Liver (tissue), 3 donors: ENCODE measurements around the gene KANSL3.

ENCODE experiments used
- GABPA ChIP-seq, 2 donors: IDR thresholded peaks in 1 of 2; conservative IDR thresholded peaks in 1 of 2; 2 replicates each; pipeline ENCODE4 v1.6.1; 2016; ENCODE audit warnings: antibody characterized with exemption in 2 of 2, mild to moderate bottlenecking in 1 of 2, moderate library complexity in 1 of 2
- HNF4A ChIP-seq, 2 donors: conservative IDR thresholded peaks; 2 replicates each; pipeline ENCODE4 v1.6.1; 2016; ENCODE audit warnings: antibody characterized with exemption in 2 of 2, mild to moderate bottlenecking in 2 of 2
- RAD21 ChIP-seq, 2 donors: IDR thresholded peaks; 2 replicates each; pipeline ENCODE4 v1.6.1; 2016; ENCODE audit warnings: antibody characterized with exemption in 2 of 2, mild to moderate bottlenecking in 2 of 2
- SP1 ChIP-seq: IDR thresholded peaks from 2 replicates; pipeline ENCODE4 v1.6.1; 2018; ENCODE audit warnings: antibody characterized with exemption, mild to moderate bottlenecking
- YY1 ChIP-seq: IDR thresholded peaks from 2 replicates; pipeline ENCODE4 v1.6.1; 2016; ENCODE audit warnings: antibody characterized with exemption, mild to moderate bottlenecking
- TF ChIP-seq, protein P1 (sequence below): fragments of 150-350 bp; IDR thresholded peaks from 2 replicates; pipeline ENCODE4 v1.5.1; 2017; ENCODE audit warnings: improper control_type of control experiment, low read depth, low read length; ENCODE audit not compliant: missing input control
- TF ChIP-seq, protein P2 (sequence below): IDR thresholded peaks from 2 replicates; pipeline ENCODE4 v1.6.1; 2016; ENCODE audit warnings: antibody characterized with exemption
- TF ChIP-seq, protein P3 (sequence below): IDR thresholded peaks from 2 replicates; pipeline ENCODE4 v1.6.1; 2016; ENCODE audit warnings: antibody characterized with exemption, mild to moderate bottlenecking
- donor health status: healthy.
- donor health status: healthy.

DNA sequence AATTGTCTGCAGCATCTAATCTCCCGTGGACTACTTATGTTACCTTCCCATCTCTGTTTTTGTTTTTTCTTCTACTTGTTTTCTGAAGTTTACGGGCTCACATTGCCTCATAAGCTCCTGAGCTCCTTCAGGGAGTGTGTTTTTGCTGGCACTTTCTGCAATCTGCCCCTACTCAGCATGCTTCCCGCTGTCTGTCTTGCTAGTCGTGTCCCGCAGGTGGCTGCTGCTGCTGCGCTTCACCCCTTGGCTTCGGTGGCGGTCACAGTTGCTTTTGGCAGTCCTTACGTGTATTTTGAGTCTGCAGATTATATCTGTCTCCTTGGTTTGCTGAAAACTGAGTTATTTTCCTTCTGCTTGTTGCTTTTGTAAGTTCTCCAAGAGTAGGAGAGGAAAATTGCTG is 41.7 kb upstream of the KANSL3 start:
- TF ChIP-seq, protein P1, sequence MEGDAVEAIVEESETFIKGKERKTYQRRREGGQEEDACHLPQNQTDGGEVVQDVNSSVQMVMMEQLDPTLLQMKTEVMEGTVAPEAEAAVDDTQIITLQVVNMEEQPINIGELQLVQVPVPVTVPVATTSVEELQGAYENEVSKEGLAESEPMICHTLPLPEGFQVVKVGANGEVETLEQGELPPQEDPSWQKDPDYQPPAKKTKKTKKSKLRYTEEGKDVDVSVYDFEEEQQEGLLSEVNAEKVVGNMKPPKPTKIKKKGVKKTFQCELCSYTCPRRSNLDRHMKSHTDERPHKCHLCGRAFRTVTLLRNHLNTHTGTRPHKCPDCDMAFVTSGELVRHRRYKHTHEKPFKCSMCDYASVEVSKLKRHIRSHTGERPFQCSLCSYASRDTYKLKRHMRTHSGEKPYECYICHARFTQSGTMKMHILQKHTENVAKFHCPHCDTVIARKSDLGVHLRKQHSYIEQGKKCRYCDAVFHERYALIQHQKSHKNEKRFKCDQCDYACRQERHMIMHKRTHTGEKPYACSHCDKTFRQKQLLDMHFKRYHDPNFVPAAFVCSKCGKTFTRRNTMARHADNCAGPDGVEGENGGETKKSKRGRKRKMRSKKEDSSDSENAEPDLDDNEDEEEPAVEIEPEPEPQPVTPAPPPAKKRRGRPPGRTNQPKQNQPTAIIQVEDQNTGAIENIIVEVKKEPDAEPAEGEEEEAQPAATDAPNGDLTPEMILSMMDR = no peak
- TF ChIP-seq, protein P2, sequence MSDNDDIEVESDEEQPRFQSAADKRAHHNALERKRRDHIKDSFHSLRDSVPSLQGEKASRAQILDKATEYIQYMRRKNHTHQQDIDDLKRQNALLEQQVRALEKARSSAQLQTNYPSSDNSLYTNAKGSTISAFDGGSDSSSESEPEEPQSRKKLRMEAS = no peak
- TF ChIP-seq SP1 (no peak), RAD21 (IDR thresholded peaks at IDR 0.05) (no peak), YY1 (no peak), GABPA (IDR thresholded peaks at IDR 0.05 in 1 of 2, conservative IDR thresholded peaks at IDR 0.05 in 1 of 2) (no peak), HNF4A (conservative IDR thresholded peaks at IDR 0.05) (no peak)
- TF ChIP-seq, protein P3, sequence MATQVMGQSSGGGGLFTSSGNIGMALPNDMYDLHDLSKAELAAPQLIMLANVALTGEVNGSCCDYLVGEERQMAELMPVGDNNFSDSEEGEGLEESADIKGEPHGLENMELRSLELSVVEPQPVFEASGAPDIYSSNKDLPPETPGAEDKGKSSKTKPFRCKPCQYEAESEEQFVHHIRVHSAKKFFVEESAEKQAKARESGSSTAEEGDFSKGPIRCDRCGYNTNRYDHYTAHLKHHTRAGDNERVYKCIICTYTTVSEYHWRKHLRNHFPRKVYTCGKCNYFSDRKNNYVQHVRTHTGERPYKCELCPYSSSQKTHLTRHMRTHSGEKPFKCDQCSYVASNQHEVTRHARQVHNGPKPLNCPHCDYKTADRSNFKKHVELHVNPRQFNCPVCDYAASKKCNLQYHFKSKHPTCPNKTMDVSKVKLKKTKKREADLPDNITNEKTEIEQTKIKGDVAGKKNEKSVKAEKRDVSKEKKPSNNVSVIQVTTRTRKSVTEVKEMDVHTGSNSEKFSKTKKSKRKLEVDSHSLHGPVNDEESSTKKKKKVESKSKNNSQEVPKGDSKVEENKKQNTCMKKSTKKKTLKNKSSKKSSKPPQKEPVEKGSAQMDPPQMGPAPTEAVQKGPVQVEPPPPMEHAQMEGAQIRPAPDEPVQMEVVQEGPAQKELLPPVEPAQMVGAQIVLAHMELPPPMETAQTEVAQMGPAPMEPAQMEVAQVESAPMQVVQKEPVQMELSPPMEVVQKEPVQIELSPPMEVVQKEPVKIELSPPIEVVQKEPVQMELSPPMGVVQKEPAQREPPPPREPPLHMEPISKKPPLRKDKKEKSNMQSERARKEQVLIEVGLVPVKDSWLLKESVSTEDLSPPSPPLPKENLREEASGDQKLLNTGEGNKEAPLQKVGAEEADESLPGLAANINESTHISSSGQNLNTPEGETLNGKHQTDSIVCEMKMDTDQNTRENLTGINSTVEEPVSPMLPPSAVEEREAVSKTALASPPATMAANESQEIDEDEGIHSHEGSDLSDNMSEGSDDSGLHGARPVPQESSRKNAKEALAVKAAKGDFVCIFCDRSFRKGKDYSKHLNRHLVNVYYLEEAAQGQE = no peak
